Pancreas (tissue), 10 donors: ENCODE measurements around the gene IP6K1. TPM values are rescaled to one million over a fixed set of nuclear protein-coding genes. Genes with fewer than 3 reads are reported as not detected.

Experiments
- ATAC-seq, 4 donors: fragments of 200-7000 bp; cut with Tn5 transposase; one replicate each; pipeline versions ENCODE4 v1.8.0 to v1.9.1; 2020; ENCODE audit warnings: mild to moderate bottlenecking in 4 of 4, moderate library complexity in 4 of 4
- DNase-seq, 6 donors: peaks; one replicate each; pipeline ENCODE4 v3.0.0-alpha.2; 2020
- FAIRE-seq: peaks from 2 replicates; lab custom pipeline; 2012; peaks lifted over from hg19 to GRCh38; lab: Jason Lieb, UNC
- H3K27ac ChIP-seq, 4 donors: fragments of 200-600 bp; sonication (generic); 1 replicate in 3 of 4; 2 replicates in 1 of 4; pipeline versions ENCODE4 v1.5.0 to v1.8.0; 2020
- H3K27me3 ChIP-seq, 4 donors: fragments of 200-600 bp; one replicate each; pipeline ENCODE4 v1.8.0; 2021
- H3K36me3 ChIP-seq, 3 donors: fragments of 200-600 bp; sonication (generic) in 1 of 3; one replicate each; pipeline versions ENCODE4 v1.5.0 to v1.8.0; 2020 to 2021
- H3K4me1 ChIP-seq, 3 donors: fragments of 200-600 bp; one replicate each; pipeline ENCODE4 v1.8.0; 2021
- H3K4me3 ChIP-seq, 4 donors: fragments of 200-600 bp; sonication (generic) in 2 of 4; one replicate each; pipeline versions ENCODE4 v1.5.0 to v1.8.0; 2020 to 2021
- H3K9me3 ChIP-seq, 4 donors: fragments of 200-600 bp; one replicate each; pipeline ENCODE4 v1.8.0; 2021
- WGBS, 2 donors: extraction: QIAGEN DNeasy Blood & Tissue Kit; methylation state at CpG; one replicate each; pipeline ENCODE4 v1.1.7; 2013; 5-methylcytosine and 5-hydroxymethylcytosine counted together
- intact Hi-C, 3 donors: fragments of 100-400 bp; cut with DNase I; formaldehyde crosslinking; loops; one replicate each; pipeline versions ENCODE4 v1.11.1 to v1.14.2; 2022
- polyA plus RNA-seq, 2 donors: library from polyadenylated mRNA; stranded (reverse); fragments of 200-250 nt; gene quantifications; one replicate each; pipeline ENCODE4 v1.2.3, GENCODE V29; 2013
- total RNA-seq, 6 donors: library from RNA; stranded (reverse); fragmentation: NEBNext Ultra II Directional in 4 of 6; extraction: Animal tissue kit (Norgen Biotek cat#: 25700) in 4 of 6; gene quantifications; one replicate each; pipeline versions ENCODE4 v1.2.1 to v1.2.4, GENCODE V29; 2021 to 2023
- TF ChIP-seq, protein P1 (sequence below), 4 donors: fragments of 200-600 bp; sonication (generic) in 3 of 4; IDR thresholded peaks; one replicate each; pipeline versions ENCODE4 v1.5.0 to v1.8.0; 2021; ENCODE audit warnings: antibody characterized with exemption in 4 of 4
- donor health status: healthy with polysubstance abuse.
- donor health status: DM: no; HTN: no; CAD: no; lungs with moderate emphysema.
- donor health status: DM: no; HTN: no; CAD: no.
- donor health status: control.
- donor health status: control.
- donor health status: Bipolar disorder and iron deficiency.
- donor health status: DM: yes; HTN: yes; CAD: no.
- donor health status: DM: no; HTN: no; CAD: no.
- donor health status: DM: no; HTN: no; CAD: no.
- donor health status: DM: yes; HTN: yes; CAD: no.

Gene IP6K1
- total and polyA plus RNA-seq, 8 donors = 11.2 to 28.5 (median 15.2) TPM

DNA sequence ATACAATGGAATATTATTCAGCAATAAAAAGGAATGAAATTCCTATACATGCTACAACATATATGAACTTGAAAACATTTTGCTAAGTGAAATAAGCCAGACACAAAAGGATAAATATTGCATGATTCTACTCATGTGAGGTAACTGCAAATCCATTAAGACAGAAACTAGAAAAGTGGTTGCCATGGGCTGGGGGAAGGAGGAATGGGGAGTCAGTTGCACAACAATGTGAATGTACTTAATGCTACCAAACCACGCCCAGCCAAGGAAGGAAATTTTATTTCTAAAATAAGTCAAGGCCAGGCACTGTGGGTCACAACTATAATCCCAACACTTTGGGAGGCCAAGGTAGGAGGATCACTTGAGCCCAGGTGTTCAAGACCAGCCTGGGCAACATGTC, 52.8 kb downstream of the IP6K1 start:
- Histone ChIP-seq H3K27ac (no peak overlapping the region), H3K4me1 (no peaks in the 10 kb centered on the region)

DNA sequence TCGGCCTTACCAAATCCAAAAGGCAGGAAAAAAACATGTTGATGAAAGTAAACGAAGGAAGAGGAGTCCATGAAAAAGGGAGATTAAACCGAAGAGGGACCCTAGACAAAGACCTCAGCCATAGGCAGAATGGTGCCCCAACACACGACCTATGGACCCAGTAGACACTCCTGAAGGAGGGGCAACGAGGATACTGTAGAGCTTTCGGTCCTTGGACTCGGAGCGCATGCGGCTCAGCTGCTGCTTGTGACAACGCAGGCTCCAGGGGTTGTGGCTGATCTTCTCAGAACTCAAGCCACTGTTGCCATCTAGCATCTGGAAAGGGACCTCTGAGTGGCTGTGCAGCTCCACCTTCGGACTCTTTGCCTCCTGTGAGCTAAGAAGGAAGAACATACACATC, 53.7 kb downstream of the IP6K1 start:
- Histone ChIP-seq H3K36me3 (peaks cover under 1 to 46% (median 10%) of the 10 kb centered on the region in 3 donors), H3K27ac (no peak overlapping the region), H3K9me3 (no peaks in the 10 kb centered on the region), H3K4me1 (no peaks in the 10 kb centered on the region), H3K27me3 (no peaks in the 10 kb centered on the region), H3K4me3 (no peak overlapping the region)
- DNase-seq = no peak
- WGBS, 2 donors = 87 to 90% methylated on average over 11 of the region's 11 CpGs
- intact Hi-C loops = no loop called here
- no peak for FAIRE-seq
- TF ChIP-seq, protein P1, sequence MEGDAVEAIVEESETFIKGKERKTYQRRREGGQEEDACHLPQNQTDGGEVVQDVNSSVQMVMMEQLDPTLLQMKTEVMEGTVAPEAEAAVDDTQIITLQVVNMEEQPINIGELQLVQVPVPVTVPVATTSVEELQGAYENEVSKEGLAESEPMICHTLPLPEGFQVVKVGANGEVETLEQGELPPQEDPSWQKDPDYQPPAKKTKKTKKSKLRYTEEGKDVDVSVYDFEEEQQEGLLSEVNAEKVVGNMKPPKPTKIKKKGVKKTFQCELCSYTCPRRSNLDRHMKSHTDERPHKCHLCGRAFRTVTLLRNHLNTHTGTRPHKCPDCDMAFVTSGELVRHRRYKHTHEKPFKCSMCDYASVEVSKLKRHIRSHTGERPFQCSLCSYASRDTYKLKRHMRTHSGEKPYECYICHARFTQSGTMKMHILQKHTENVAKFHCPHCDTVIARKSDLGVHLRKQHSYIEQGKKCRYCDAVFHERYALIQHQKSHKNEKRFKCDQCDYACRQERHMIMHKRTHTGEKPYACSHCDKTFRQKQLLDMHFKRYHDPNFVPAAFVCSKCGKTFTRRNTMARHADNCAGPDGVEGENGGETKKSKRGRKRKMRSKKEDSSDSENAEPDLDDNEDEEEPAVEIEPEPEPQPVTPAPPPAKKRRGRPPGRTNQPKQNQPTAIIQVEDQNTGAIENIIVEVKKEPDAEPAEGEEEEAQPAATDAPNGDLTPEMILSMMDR (IDR thresholded peaks at IDR 0.05) = no peak
- no peak for ATAC-seq

More for the DNA sequence above, 52.8 kb downstream of the IP6K1 start:
- Histone ChIP-seq H3K27me3 (no peaks in the 10 kb centered on the region), H3K9me3 (no peaks in the 10 kb centered on the region), H3K36me3 (peaks cover 4 to 50% (median 12%) of the 10 kb centered on the region in 3 donors), H3K4me3 (no peak overlapping the region)
- intact Hi-C loops = no loop called here
- no peak for DNase-seq
- no peak for ATAC-seq
- TF ChIP-seq, protein P1 (IDR thresholded peaks at IDR 0.05) = no peak
- no peak for FAIRE-seq
- 90 to 96% methylated on average over 1 of the region's 1 CpG for WGBS, 2 donors

DNA sequence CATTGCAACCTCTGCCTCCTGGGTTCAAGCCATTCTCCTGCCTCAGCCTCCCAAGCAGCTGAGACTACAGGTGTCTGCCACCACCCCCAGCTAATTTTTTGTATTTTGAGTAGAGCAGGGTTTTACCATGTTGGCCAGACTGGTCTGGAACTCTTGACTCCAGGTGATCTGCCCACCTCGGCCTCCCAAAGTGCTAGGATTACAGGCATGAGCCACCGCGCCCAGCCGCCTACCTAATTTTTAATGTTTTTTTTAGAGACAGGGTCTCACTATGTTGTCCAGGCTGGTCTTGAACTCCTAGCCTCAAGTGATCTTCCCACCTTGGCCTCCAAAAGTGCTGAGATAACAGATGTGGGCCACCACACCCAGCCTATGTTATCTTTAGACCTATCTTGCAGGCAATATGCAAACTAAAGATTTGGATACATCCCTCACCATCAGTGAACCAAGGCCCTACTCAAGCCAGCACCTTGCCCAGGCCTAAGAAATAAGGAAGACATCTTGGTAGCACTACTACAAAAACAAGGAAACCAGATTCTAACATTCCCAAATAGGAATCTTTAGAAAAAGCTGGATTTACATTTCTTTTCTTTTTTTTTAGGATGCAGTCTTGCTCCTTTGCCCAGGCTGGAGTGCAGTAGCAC, 56.3 kb downstream of the IP6K1 start:
- 98 to 99% methylated on average over 4 of the region's 4 CpGs for WGBS, 2 donors

DNA sequence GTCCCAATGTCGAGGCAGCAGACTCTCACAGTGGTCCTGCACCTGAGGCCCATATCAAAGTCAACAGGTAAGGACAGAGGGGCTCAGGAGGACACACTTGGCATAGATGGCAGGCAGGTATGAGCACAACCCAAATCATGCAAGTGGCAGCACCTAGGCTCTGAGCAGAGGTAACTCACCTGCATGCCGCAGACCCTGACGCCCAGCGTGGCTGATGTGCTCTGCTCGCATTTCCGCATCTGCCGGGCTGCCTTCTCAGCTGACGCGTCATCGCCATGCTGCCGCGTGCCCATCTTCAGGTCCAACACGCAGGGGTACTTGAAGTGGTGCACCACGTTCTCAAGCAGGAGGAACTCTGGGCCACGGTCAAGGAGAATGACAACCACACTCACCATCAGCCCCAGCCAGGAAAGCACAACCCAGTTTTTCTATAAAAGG, 58.4 kb downstream of the IP6K1 start:
- TF ChIP-seq, protein P1 (IDR thresholded peaks at IDR 0.05) = no peak
- Histone ChIP-seq H3K4me3 (no peak overlapping the region), H3K36me3 (peaks cover 0 to 35% (median 8%) of the 10 kb centered on the region in 3 donors), H3K27me3 (no peaks in the 10 kb centered on the region), H3K4me1 (peaks cover 4 to 10% (median 5%) of the 10 kb centered on the region in 3 donors), H3K27ac (no peak overlapping the region), H3K9me3 (no peaks in the 10 kb centered on the region)
- DNase-seq = peak in 2 of 6 donors; percentile 22 to 67
- intact Hi-C loops = no loop called here
- ATAC-seq = no peak
- FAIRE-seq = no peak
- WGBS, 2 donors = 93 to 94% methylated on average over 15 of the region's 15 CpGs

More for the DNA sequence above, 56.3 kb downstream of the IP6K1 start:
- intact Hi-C loops = no loop called here
- H3K4me3 ChIP-seq = no peak overlapping the region
- DNase-seq (no peak), ATAC-seq (no peak), FAIRE-seq (no peak)
- no peaks in the 10 kb centered on the region for H3K27me3 ChIP-seq
- TF ChIP-seq, protein P1 (IDR thresholded peaks at IDR 0.05) = no peak
- H3K4me1 ChIP-seq = peaks cover 0 to 4% (median 0%) of the 10 kb centered on the region in 3 donors
- H3K27ac ChIP-seq = no peak overlapping the region
- peaks cover 0 to 36% (median 8%) of the 10 kb centered on the region in 3 donors for H3K36me3 ChIP-seq
- H3K9me3 ChIP-seq = no peaks in the 10 kb centered on the region
